GM18861 (cell line): Measurements from ENCODE around the gene ATP4A.

Source experiments
- ATAC-seq: cut with Tn5 transposase; IDR thresholded peaks from one replicate; pipeline ENCODE4 v1.9.1; 2021; ENCODE audit not compliant: unreplicated experiment

ATP4A gene

DNA sequence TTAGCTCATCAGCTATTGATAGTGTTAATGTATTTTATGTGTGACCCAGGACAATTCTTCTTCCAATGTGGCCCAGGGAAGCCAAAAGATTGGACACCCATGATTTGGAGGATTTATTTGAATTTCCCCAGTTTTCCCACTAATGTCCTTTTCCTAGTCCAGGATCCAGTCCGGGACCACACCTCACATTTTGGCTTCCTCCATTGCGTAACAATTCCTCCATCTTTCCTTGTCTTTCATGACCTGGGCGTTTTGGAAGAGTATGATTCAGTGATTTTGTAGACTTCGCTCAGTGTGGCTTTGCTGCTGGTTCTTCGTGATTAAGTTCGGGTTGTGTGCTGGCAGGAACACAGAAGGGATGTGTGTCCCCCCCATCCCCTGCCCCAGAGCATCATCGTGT is 3.3 kb upstream of the ATP4A start:
- ATAC-seq = no peak

DNA sequence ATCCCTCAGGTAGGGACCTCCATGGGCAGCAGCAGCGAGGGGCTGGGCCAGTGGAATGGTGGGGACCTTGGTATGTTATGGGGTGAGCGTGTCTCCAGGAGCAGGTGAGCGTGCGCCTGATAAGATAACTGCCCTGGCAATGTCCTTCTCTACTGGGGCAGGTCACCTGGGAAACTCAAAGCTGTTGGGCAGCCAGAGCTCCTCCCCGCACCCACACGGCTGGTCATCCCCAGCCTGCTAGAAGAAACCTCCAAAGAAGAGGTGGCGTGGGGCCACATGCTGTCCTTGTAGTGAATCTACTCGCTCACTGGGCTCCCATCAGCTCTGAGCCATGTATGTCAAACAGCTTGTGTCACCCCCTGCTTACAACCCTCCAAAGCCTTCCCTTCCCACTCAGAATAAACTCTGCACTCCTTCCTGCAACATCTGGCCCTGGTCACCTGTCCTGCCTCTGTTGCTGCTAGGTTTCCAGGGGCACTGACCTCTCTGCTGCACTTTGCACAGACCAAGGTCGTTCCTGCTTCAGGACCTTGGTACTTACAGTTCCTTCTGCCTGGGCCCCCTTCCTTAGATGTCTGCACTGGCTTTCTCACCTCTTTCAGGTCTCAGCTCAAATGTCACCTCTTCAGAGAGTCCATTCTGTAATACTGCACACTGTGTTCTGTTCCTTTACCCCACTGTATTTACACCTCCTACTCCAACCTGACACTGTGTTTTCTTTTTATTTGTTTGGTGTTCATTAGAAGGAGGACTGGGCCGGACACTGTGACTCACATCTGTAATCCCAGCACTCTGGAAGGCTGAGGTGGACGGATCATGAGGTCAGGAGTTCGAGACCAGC is 1.8 kb upstream of the ATP4A start:
- no peak for ATAC-seq

DNA sequence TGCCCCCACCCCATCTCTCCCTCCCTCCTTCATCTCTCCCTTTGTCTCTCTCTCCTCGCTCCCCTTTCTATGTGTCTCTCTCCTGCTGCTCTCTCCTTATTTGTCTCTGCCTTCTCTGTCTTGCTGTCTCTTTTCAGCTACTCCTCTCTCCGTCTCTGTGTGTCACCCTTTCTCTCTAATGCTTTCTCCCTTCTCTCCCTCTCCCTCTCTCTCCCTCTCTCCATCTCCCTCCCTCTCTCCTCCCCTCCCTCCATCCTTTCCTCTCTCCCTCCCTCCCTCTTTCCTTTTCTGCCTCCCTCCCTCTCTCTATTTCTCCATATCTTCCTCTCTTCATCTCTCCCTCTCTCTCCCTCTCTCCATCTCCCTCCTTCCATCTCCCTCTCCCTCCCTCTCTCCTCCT is 682 bp downstream of the ATP4A start:
- ATAC-seq = no peak

DNA sequence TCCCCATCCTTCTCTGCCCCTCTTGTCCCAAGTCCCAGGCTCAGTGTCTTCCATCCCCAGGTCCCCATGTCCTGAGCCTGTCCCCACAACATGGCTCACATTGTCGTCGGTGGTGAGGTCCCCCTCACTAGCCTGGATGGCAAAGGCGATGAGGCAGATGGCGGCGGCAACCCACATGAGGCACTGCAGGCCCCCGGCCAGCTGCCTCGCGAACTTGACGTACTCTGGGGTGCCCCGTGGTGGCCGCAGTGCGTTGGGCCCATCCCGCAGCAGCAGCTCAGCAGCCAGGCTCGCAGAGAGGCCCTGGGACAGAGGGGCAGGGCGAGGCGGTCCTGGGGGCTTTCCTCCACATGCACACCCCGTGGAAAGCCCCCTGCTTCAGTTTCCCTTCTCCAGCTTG is 1.1 kb downstream of the ATP4A start:
- ATAC-seq = no peak

DNA sequence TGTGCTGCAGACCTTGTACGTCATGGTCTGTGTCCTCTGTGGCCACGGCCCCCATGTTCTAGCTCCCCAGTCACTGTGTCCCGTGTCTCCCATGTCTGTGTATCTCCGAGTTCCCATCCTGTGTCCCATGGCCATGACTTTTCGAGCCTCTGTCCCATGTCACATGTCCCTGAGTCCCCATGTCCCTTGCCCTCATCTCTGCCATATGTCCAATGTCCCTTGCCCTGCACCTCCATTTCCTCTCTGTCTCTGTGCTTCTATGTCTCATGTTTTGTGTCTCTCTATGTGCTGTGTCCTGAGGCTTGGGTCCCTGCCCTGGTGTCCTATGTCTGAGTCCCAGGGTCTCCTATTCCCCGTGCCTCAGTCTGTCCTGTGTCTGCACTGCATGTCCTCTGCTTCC is 2.0 kb downstream of the ATP4A start:
- no peak for ATAC-seq

DNA sequence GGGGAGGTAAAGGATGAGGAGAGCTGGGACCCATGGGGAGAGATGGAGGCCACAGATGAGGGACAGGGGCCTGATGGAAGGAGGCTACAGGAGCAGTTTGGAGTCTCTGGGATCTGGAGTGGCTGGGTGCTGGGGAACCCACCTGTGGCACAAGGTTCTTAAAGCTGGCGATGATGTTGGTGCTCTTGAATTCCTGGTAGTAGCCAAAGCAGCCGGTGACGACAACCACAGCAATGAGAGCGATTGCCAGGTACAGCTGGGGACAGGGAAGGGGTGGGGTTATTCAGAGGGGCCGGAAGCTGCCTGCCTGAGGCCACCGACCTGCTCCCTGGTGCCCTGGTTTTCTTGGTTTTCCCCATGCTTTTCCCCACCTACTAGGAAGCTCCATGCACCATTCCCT is 2.8 kb downstream of the ATP4A start:
- ATAC-seq = no peak

DNA sequence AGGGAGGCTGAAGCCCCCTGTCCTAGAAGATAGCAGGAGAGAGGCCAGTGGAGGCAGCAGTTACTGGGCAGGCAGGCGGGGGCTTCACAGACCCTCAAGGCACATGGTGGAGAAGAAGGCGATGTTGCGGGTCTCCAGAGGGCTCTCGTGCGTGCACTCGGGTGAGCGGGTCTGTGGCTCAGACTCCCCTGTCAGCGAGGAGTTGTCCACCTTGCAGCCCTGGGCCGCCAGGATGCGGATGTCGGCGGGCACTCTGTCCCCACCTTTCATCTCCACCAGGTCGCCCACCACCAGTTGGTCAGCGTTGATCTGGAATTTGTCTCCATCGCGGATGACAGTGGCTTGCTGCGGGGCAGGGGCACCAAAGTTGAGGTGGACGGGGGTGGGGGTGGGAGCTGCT is 3.2 kb downstream of the ATP4A start:
- no peak for ATAC-seq

DNA sequence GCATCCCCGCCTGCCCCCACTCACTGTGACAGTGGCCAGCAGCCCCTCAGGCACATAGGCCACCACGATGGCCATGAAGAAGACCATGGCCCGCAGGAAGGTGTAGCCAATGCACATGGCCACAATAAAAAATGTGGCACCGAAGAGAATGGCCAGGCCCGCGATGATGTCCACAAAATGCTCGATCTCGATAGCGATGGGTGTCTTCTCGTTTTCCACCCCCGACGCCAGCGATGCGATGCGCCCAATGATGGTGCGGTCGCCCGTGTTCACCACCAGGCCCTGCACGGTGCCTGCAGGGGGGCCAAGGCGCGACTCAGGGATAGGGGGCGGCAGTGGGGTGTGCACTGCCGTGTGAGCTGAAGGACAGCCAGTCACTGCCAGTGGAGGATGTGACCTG is 3.7 kb downstream of the ATP4A start:
- ATAC-seq = no peak

DNA sequence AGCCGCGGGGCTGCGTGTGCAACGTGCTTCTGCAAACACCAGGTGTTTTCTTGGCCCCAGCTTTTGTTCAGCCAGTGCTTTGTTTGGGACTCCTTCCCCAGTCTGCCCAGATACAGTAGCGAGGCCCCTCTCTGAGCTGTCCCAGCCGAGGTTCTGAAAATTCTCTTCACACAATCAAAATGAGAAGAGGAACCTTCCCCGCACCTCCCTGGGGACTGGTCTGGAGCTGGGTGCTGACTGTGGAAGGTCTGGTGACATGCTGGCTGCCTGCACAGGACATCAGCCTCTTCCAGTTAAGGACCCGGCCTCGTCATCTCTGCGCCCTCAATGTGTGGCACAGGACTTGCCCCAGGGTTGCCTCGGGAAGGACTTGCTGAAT is 4.2 kb downstream of the ATP4A start:
- ATAC-seq = no peak

DNA sequence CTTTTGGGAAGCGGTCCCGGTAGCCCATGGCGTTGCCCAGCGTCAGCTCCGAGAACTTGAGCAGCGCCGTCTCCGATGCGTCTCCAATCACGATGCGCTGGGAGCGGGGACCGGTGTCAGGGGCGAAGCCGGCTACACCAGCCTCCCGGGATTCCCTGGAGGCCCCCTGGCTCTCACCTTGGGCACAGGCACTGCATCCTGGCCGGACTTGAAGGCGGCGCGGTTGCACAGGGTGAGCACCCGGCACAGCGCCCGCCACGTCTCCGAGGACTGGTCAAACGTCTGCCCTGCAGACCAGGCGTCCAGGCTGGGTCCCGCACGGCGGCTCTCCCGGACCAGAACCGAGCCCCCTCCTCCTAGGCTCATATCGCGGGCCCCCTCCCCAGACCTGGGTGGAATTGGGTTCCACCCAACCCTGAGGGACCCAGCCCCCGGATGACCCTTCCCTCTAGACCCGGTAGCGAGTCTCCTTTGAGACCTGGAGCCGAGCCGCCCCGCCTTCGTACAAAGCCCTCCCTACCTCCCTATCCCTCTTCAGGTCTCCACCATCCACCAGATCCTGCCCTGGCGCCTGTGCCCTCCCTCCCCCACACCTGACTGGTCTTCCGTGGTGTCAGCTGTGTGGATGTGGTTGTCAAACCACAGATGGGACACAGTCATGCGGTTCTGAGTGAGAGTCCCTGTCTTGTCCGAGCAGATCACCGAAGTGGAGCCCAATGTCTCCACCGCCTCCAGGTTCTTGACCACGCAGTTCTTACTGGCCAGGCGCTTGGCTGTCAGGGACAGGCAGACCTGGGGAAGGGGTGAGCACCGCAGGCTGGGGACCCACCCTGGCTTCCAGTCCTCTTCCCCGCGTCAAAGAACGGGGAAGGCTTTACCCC is 4.8 kb downstream of the ATP4A start:
- ATAC-seq = no peak

DNA sequence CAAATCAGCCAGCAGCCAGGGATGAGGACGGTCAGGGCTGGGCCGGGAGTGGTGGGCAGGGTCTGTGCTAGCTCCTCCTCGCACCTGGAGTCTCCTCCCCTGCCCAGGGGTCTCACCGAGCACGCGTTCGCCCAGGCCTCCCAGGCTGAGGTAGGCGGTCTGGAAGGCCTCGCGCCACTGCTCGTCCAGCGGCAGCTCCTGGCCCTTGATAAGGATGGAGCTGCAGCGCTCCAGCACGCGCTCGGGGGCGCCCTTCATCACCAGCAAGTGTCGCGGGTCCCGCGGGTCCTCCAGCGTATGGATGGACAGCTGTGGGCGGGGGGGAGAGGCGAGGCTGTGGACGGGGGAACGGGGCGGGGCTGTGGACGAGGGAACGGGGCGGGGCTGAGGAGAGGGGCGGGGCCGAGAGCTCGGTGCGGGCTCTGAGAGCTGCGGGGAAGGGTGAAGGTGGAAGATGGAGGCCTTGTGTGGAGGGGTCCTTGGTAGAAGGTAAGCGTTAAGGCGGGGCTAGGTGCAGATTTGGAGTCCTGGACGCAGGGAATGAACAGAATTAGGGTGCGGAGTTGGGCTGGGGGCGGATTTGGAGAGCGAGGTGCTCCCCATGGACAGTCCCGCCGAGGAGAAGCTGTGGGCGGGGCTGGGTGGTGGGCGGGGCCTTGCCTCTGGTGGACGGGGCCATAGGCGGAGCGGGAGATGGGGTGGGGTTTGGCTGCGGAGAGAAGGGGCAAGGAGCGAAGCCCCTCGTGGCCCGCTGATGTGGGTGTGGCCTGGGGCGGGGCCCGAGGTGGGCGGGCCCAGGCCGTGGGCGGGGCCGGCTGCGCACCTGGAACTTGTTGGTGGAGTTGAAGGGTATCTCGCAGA is 5.7 kb downstream of the ATP4A start:
- ATAC-seq = no peak

DNA sequence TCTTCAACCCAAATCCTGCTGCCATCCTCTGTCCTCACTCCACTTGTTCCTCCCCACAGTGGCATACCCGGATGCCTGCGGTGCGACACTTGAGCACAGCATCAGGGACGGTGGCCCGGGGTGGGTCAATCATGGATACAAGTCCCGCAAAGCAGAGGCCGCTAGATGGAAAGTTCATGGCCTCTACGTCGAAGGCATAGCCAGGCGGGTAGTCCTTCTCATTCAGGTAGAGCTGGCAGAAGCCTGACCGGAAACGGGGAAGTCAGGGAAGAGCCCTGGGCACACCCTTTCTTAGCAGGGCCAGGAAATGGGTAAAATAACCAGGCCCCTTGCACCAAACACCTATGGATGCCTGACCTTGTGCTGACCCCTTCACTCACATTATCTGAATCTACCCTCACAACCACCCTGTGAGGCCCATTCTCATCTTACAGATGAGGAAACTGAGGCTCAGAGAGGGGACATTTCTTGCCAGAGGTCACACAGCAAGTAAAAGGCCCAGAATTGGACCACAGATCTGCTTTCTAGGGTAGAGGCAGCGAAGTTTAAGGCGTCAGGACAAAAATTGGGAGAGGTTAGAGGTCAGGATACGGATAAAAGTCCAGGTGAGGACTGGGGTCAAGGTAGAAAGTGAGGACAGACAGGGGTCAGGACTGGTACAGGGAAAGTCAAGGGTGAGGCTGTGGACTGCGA is 6.5 kb downstream of the ATP4A start:
- ATAC-seq = no peak

DNA sequence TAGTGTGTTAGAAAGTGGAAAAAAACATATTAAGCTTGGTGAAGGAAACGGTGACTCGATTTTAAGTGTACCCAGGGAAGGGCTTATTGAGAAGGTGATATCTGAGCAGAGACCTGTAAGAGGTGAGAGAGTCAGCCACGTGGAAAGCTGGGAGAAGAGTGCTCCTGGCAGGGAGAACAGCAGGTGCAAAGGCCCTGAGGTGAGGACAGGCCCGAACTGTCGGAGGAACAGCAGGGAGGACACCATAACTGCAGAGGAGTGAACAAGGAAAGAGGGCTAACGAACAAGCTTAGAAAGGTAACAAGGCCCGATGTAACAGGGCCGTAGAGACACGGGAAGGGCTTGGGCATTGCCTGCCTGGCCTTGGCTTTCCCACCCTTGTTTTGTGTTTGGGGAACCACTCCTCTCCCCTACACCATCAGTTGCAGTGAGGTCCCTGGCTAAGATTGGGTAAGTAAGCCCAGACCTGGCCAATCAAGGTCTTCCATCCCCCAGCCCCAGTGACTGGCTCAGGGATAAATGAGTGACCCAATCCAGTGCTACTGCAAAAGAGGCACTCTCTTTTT is 7.3 kb downstream of the ATP4A start:
- ATAC-seq = no peak

DNA sequence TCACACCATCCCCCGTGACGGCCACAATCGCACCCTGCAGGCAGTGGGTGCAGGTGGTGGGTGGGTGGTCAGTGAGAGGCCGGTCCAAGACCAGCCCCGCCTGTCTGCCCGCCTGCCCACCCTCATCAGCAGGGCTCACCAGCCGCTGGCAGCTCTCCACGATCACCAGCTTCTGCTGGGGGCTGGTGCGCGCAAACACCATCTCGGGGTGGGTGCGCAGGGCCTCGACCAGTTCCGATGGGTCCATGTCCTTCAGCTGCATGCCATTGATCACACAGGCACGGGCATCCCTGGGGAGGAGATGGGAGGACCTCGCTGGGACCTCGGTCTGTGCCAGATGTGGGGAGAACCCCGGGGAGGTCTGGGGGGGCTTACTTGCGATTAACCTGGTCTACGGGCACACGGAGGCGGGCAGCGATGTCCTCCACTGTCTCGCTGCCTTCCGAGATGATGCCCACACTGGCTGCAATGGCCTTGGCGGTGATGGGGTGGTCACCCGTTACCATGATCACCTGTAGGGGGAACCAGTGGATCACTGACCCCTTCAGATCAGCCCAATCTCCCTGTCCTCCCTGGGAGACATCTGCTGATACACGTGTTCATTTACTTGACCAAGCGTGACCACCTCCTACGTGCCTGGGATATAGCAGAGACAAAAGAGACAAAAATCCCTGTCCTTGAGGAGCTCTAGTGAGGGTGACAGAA is 8.0 kb downstream of the ATP4A start:
- ATAC-seq = no peak

DNA sequence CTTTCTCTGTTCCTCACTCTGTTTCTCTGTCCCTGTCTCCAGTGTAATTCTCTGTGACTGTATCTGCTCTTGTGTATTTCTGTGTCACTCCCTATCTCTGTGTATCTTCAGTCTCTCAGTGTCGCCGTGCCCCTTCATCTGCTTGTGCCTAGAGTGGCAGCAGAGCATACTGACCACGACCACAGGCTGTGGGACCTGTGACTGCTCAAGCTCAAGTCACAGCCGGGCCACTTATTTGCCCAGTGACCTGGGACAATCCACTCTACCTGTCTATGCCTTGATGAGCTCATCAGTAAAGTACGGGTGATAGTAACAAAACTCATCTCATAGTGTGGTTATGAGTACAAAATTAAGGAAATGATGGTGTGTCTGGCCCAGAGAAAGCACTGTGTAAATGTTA is 9.4 kb downstream of the ATP4A start:
- no peak for ATAC-seq

DNA sequence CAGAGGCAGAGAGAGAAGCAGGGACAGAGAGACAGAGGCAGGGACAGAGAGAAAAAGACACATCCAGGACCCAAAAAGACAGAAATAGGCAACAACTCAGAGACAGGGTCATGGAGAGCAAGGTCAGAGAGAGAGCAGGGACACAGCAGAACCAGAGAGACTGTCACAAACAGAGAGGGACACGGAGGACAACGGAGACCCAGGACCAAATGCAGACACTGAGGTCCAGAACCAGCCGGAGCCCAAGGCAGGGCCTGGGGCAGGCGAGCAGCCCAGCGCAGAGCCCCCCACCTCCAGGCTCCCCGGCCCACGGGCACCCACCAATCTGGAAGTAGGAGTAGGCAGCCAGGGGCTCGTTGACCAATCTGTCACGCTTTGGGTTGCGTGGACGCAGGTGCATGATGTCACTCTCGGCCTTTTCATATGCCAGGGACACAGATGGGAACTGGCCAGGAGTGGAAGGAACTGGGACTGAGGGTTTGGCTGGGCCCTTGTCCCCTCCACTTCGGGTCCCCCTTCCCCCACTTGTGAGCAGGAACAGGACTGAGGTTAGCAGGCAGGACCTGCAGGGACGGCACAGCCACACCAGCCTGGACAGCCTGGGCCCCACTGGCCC is 10.0 kb downstream of the ATP4A start:
- ATAC-seq = no peak

DNA sequence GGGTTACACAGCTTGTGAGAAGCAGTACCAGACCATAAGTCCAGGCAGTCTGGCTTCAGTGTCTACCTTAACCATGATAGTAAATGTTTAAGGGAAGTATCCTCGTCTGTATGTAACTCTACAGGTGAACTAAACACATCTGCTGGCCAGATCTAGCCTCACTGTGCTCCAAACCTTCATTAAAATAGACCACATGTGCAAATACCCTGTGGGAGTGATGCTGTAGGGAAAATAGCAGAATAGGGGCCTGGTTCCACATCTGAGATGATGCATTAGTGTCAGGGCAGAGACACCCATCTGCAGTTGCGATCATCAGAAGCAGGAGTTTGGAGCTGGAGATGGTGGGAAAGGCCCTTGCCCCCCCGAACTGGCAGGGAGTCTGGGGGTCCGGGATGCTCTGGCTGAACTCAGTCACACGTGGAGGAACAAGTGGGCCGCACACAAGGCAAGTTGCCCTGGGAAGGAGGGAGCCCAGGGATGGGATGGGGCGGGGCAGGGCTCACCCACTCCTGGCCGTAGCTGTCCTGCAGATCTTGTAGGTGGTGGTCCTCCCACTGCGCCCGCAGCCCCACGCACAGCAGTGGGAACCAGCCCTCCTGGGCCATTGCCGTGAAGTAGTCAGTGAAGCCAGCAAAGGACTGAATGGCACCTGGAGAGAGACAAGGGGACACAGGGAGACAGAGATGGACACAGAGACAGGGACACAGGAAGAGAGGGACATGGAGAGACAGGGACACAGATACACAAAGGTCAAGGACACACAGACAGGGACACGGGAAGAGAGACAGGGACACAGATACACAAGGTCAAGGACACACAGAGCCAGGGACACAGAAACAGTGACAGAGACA is 10.7 kb downstream of the ATP4A start:
- no peak for ATAC-seq

DNA sequence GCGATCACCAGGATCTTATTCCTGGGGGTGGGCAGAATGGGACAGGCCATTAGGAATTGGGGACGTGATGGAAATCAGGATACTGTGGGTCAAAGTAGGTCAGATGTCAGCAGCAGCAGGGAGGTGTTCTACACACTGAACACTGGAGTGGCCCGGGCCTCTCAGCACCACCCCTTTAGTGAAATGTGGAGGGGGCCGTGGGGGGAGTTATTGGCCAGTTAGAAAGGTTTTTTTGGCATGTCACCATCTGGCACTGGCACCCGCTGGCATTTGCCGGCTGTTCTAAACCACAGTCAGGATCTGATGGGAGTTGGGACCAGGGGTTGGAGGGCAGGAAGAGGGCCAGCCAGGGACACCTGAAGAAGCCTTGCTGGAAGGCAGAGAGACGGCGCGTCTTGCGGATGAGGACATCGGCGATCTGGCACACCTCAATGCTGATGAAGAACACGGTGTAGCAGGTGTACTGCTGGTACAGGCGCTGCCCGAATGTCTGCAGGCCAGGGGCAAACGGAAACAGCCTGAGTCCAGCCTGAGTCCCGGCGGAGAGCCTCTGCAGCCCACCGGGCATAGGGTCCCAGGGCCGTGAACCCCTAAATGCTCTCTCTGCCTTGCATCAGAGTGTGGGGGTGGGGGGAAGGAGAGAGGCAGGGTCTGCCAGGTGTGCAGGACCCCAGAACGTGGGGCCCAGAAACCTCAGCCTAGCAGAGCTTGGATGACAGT is 12.2 kb downstream of the ATP4A start:
- no peak for ATAC-seq
